Suprapubic skin (tissue), 4 donors: ENCODE results near the gene HIVEP1. TPM values are rescaled to one million over a fixed set of nuclear protein-coding genes. Genes with fewer than 3 reads are reported as not detected.
A peak's percentile ranks its signal among the peaks of the same experiment; 100 is the strongest.

Source experiments
- DNase-seq, 2 donors: peaks; one replicate each; pipeline ENCODE4 v3.0.0-alpha.2; 2019; ENCODE audit warnings: low spot score in 2 of 2
- H3K27ac ChIP-seq: fragments of 200-600 bp; sonication (generic); one replicate; pipeline ENCODE4 v1.5.1; 2019
- H3K27me3 ChIP-seq: fragments of 200-600 bp; sonication (generic); one replicate; pipeline ENCODE4 v1.5.1; 2019
- H3K36me3 ChIP-seq: fragments of 200-600 bp; sonication (generic); one replicate; pipeline ENCODE4 v1.5.1; 2019
- H3K4me1 ChIP-seq: fragments of 200-600 bp; sonication (generic); one replicate; pipeline ENCODE4 v1.5.1; 2019
- H3K4me3 ChIP-seq: fragments of 200-600 bp; sonication (generic); one replicate; pipeline ENCODE4 v1.5.1; 2019; ENCODE audit warnings: mild to moderate bottlenecking
- H3K9me3 ChIP-seq: fragments of 200-600 bp; sonication (generic); one replicate; pipeline ENCODE4 v1.5.1; 2019
- CTCF ChIP-seq, 2 donors: fragments of 200-600 bp in 1 of 2; fragments of 450-650 bp in 1 of 2; sonication (generic) in 1 of 2; IDR thresholded peaks; one replicate each; pipeline ENCODE4 v1.5.1; 2016 to 2019; ENCODE audit warnings: antibody characterized with exemption in 2 of 2, mild to moderate bottlenecking in 1 of 2, moderate library complexity in 1 of 2
- EP300 ChIP-seq: sonication (generic); formaldehyde crosslinking; IDR thresholded peaks from one replicate; pipeline ENCODE4 v1.6.1; 2017; ENCODE audit warnings: antibody characterized with exemption
- POLR2A ChIP-seq, 2 donors: fragments of 450-650 bp; IDR thresholded peaks; one replicate each; pipeline ENCODE4 v1.6.1; 2017; ENCODE audit warnings: antibody characterized with exemption in 2 of 2, mild to moderate bottlenecking in 2 of 2, moderate library complexity in 2 of 2
- POLR2AphosphoS5 ChIP-seq, 3 donors: sonication (generic); formaldehyde crosslinking; IDR thresholded peaks; one replicate each; pipeline ENCODE4 v1.6.1; 2017; ENCODE audit warnings: antibody characterized with exemption in 3 of 3
- WGBS: methylation state at CpG from one replicate; pipeline ENCODE4 v1.1.5; 2018; 5-methylcytosine and 5-hydroxymethylcytosine counted together
- total RNA-seq, 4 donors: library from RNA; depleted of rRNA; stranded (reverse); fragments of >200 nt; gene quantifications; one replicate each; pipeline ENCODE4 v1.1.0, GENCODE V29; 2016

The HIVEP1 gene
- 10 to 100 TPM; 37.9 to 48.4 (median 43.9) TPM for total RNA-seq

- peaks cover 3% of the 10 kb centered on the region for H3K36me3 ChIP-seq
- H3K4me1 ChIP-seq = peaks cover 38% of the 10 kb centered on the region
- peak within 1 kb of the TSS; percentile 99 for H3K27ac ChIP-seq
- no peaks in the 10 kb centered on the region for H3K9me3 ChIP-seq
- H3K27me3 ChIP-seq = no peaks in the 10 kb centered on the region
- TF ChIP-seq POLR2AphosphoS5 (IDR thresholded peaks at IDR 0.05) (no peak), CTCF (IDR thresholded peaks at IDR 0.05) (no peak), EP300 (no peak), POLR2A (IDR thresholded peaks at IDR 0.05) (no peak)
- no CpG with 5 or more reads among the region's 78 CpGs for WGBS
- H3K4me3 ChIP-seq = peak within 1 kb of the TSS; percentile 76
- DNase-seq = peak in 1 of 2 donors; percentile 75
Measured at GRCh38 chr6:12012038-12012557, at the start of gene HIVEP1. TSS of gene HIVEP1 (plus strand) at chr6:12012312. CDS start at chr6:12015629, 3,317 bp downstream.

DNA sequence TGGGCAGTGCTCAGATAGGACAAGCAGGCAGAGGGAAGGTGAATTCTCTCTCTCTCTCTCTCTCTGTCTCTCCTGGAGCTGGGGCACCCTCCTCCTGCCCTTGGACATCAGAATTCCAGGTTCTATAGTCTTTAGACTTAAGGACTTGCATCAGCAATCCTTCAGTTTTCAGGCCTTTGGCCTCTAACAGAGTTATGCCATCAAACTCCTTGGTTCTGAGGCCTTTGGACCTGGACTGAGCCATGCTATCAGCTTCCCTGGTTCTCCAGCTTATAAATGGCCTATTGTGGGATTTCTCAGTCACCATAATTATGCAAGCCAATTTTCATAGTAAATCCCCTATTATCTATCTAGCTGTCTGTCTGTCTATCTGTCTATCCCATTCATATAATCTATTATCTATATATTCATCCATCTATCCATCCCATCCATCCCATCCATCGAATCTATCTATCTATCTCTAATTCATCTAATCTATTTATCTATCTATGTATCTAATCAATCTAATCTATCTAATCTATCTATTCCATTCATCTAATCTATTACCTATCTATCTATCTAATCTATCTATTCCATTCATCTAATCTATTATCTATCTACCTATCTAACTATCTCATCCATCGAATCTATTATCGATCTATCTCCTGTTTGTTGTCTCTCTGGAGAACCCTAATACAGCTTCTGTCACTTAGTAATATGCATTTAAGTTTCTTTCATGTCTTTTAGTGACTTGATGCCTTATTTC, 48.2 kb upstream of the HIVEP1 start:
- Histone ChIP-seq H3K4me3 (no peak overlapping the region), H3K27ac (no peak overlapping the region), H3K36me3 (no peaks in the 10 kb centered on the region), H3K9me3 (no peaks in the 10 kb centered on the region), H3K27me3 (no peaks in the 10 kb centered on the region), H3K4me1 (peaks cover 12% of the 10 kb centered on the region)
- 92% methylated on average over 3 of the region's 3 CpGs for WGBS
- TF ChIP-seq POLR2A (IDR thresholded peaks at IDR 0.05) (no peak), EP300 (no peak), POLR2AphosphoS5 (IDR thresholded peaks at IDR 0.05) (no peak), CTCF (IDR thresholded peaks at IDR 0.05) (no peak)
- DNase-seq = no peak

- no peak for DNase-seq
- Histone ChIP-seq H3K9me3 (no peaks in the 10 kb centered on the region), H3K4me3 (no peak overlapping the region), H3K4me1 (peaks cover 13% of the 10 kb centered on the region), H3K27me3 (no peaks in the 10 kb centered on the region), H3K27ac (no peak overlapping the region), H3K36me3 (no peaks in the 10 kb centered on the region)
- WGBS = 88% methylated on average over 3 of the region's 3 CpGs
- TF ChIP-seq EP300 (no peak), CTCF (IDR thresholded peaks at IDR 0.05) (no peak), POLR2AphosphoS5 (IDR thresholded peaks at IDR 0.05) (no peak), POLR2A (IDR thresholded peaks at IDR 0.05) (no peak)
Measured at GRCh38 chr6:11964729-11965335, 47.3 kb upstream of the HIVEP1 start.

DNA sequence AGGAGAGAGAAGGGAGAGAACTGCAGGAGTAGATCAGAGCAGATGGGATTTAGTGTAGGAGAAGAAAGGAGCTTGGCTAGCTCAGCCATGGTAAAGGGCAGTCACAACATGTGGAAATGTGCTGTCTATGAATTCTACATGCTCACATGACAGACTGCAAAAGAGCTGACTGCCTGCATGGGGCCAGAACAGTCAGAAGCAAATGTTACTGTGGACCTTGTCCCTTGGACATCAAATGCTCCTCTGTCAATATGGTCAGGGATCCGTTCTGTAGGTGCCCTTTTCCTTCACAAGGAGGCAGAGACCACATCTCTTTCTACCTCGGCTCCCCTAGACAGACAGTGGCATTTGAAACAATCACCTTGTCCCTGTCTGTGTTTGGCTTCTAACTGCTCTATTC, 46.6 kb upstream of the HIVEP1 start:
- Histone ChIP-seq H3K27me3 (no peaks in the 10 kb centered on the region), H3K4me3 (no peak overlapping the region), H3K4me1 (peaks cover 8% of the 10 kb centered on the region), H3K36me3 (no peaks in the 10 kb centered on the region), H3K27ac (no peak overlapping the region), H3K9me3 (no peaks in the 10 kb centered on the region)
- no peak for DNase-seq
- WGBS = 98% methylated on average over 2 of the region's 2 CpGs
- TF ChIP-seq CTCF (IDR thresholded peaks at IDR 0.05) (no peak), POLR2A (IDR thresholded peaks at IDR 0.05) (no peak), POLR2AphosphoS5 (IDR thresholded peaks at IDR 0.05) (no peak), EP300 (no peak)

GRCh38 chr6:11968241-11968806, 43.8 kb upstream of the HIVEP1 start:
- DNase-seq = no peak
- Histone ChIP-seq H3K36me3 (no peaks in the 10 kb centered on the region), H3K9me3 (no peaks in the 10 kb centered on the region), H3K27ac (peak overlapping the region; percentile 50), H3K27me3 (no peaks in the 10 kb centered on the region), H3K4me3 (no peak overlapping the region), H3K4me1 (peaks cover 8% of the 10 kb centered on the region)
- TF ChIP-seq EP300 = no peak
- no peak for TF ChIP-seq POLR2AphosphoS5 (IDR thresholded peaks at IDR 0.05)
- TF ChIP-seq CTCF (IDR thresholded peaks at IDR 0.05) = no peak
- TF ChIP-seq POLR2A (IDR thresholded peaks at IDR 0.05) = no peak
- 83% methylated on average over 3 of the region's 3 CpGs for WGBS
